OCI-LY3 (cell line): Measurements from ENCODE around the gene BCCIP.

ENCODE experiments used
- EZH2phosphoT487 ChIP-seq: fragments of 200-600 bp; shearing (Covaris generic); IDR thresholded peaks from 2 replicates; pipeline ENCODE4 v1.6.1; 2018; ENCODE audit warnings: antibody characterized with exemption, mixed run types, low read depth
- TF ChIP-seq, protein P1 (sequence below): fragments of 200-600, 300-600 bp; sonication (generic); IDR thresholded peaks from 2 replicates; pipeline ENCODE4 v1.5.1; 2014; ENCODE audit warnings: antibody characterized with exemption, low read length, low read depth

DNA sequence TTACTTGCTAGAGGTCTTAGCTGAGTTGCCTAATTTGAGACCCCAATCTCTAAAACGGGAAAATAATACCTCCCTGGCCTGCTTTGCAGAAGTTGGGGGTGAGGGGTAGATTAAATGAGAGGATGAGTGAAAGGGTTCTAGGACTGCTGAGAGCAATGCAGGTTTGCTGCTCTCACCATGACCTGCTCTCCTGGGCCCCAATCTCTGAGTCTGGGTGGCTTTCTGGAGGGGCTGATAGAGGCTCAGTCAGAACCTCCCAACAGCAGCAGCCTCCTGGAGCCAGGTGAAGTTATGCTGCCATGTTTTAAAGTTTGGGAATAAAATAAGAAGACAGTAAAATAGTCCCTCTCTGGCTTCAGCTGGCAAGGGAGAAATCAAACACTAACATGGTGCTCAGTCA lies 7.6 kb upstream of the BCCIP start:
- TF ChIP-seq, protein P1, sequence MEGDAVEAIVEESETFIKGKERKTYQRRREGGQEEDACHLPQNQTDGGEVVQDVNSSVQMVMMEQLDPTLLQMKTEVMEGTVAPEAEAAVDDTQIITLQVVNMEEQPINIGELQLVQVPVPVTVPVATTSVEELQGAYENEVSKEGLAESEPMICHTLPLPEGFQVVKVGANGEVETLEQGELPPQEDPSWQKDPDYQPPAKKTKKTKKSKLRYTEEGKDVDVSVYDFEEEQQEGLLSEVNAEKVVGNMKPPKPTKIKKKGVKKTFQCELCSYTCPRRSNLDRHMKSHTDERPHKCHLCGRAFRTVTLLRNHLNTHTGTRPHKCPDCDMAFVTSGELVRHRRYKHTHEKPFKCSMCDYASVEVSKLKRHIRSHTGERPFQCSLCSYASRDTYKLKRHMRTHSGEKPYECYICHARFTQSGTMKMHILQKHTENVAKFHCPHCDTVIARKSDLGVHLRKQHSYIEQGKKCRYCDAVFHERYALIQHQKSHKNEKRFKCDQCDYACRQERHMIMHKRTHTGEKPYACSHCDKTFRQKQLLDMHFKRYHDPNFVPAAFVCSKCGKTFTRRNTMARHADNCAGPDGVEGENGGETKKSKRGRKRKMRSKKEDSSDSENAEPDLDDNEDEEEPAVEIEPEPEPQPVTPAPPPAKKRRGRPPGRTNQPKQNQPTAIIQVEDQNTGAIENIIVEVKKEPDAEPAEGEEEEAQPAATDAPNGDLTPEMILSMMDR = no peak
- no peak for TF ChIP-seq EZH2phosphoT487
